ENCODE results near the gene IP6K2. TPM values are rescaled to one million over a fixed set of nuclear protein-coding genes. Genes with fewer than 3 reads are reported as not detected.

Gene IP6K2
- total RNA-seq, 1 donor from 2014 or later: 33.9 TPM

- Histone ChIP-seq H3K4me1 (ENCODE audit: control insufficient read depth in 3 of 3, insufficient read depth in 3 of 3, low read length in 3 of 3) (peaks cover 3 to 9% (median 5%) of the 10 kb centered on the region in 3 donors), H3K27ac (ENCODE audit: low read depth, low read length) (no peak overlapping the region)
These were observed 24.5 kb downstream of the IP6K2 start for GRCh38 chr3:48692551-48692950.

GRCh38 chr3:48690846-48691458, 26.1 kb downstream of the IP6K2 start:
- H3K4me1 ChIP-seq (ENCODE audit: control insufficient read depth in 3 of 3, insufficient read depth in 3 of 3, low read length in 3 of 3): peaks cover 18 to 25% (median 20%) of the 10 kb centered on the region in 3 donors
- H3K9me3 ChIP-seq (ENCODE audit: control insufficient read depth in 3 of 3, low read length in 3 of 3): no peaks in the 10 kb centered on the region
- peaks cover 57 to 73% (median 68%) of the 10 kb centered on the region in 3 donors for H3K36me3 ChIP-seq (ENCODE audit: control insufficient read depth in 3 of 3, insufficient read depth in 3 of 3, low read length in 3 of 3)
- no peak overlapping the region for H3K9ac ChIP-seq (ENCODE audit: low read depth in 1 of 3, low read length in 3 of 3)
- no peaks in the 10 kb centered on the region for H3K27me3 ChIP-seq (ENCODE audit: control insufficient read depth in 3 of 3, insufficient read depth in 3 of 3, low read length in 3 of 3)
- H3K27ac ChIP-seq (ENCODE audit: low read depth, low read length): no peak overlapping the region
- H3K4me3 ChIP-seq (ENCODE audit: low read length in 3 of 3): no peak overlapping the region

More at GRCh38 chr3:48692551-48692950, 24.5 kb downstream of the IP6K2 start:
- no peak overlapping the region for H3K4me3 ChIP-seq (ENCODE audit: low read length in 3 of 3)
- H3K27me3 ChIP-seq (ENCODE audit: control insufficient read depth in 3 of 3, insufficient read depth in 3 of 3, low read length in 3 of 3): no peaks in the 10 kb centered on the region
- H3K36me3 ChIP-seq (ENCODE audit: control insufficient read depth in 3 of 3, insufficient read depth in 3 of 3, low read length in 3 of 3): peaks cover 51 to 69% (median 66%) of the 10 kb centered on the region in 3 donors
- H3K9me3 ChIP-seq (ENCODE audit: control insufficient read depth in 3 of 3, low read length in 3 of 3): no peaks in the 10 kb centered on the region
- no peak overlapping the region for H3K9ac ChIP-seq (ENCODE audit: low read depth in 1 of 3, low read length in 3 of 3)

GRCh38 chr3:48689384-48689783, 27.6 kb downstream of the IP6K2 start:
- no peak overlapping the region for H3K27ac ChIP-seq (ENCODE audit: low read depth, low read length)
- H3K36me3 ChIP-seq (ENCODE audit: control insufficient read depth in 3 of 3, insufficient read depth in 3 of 3, low read length in 3 of 3): peaks cover 50 to 63% (median 58%) of the 10 kb centered on the region in 3 donors
- no peak overlapping the region for H3K4me3 ChIP-seq (ENCODE audit: low read length in 3 of 3)
- H3K27me3 ChIP-seq (ENCODE audit: control insufficient read depth in 3 of 3, insufficient read depth in 3 of 3, low read length in 3 of 3): no peaks in the 10 kb centered on the region
- peaks cover 24 to 30% (median 24%) of the 10 kb centered on the region in 3 donors for H3K4me1 ChIP-seq (ENCODE audit: control insufficient read depth in 3 of 3, insufficient read depth in 3 of 3, low read length in 3 of 3)
- H3K9me3 ChIP-seq (ENCODE audit: control insufficient read depth in 3 of 3, low read length in 3 of 3): no peaks in the 10 kb centered on the region
- H3K9ac ChIP-seq (ENCODE audit: low read depth in 1 of 3, low read length in 3 of 3): no peak overlapping the region

GRCh38 chr3:48688737-48689075, 28.3 kb downstream of the IP6K2 start:
- no peaks in the 10 kb centered on the region for H3K9me3 ChIP-seq (ENCODE audit: control insufficient read depth in 3 of 3, low read length in 3 of 3)
- H3K27me3 ChIP-seq (ENCODE audit: control insufficient read depth in 3 of 3, insufficient read depth in 3 of 3, low read length in 3 of 3): no peaks in the 10 kb centered on the region
- peaks cover 27 to 37% (median 30%) of the 10 kb centered on the region in 3 donors for H3K4me1 ChIP-seq (ENCODE audit: control insufficient read depth in 3 of 3, insufficient read depth in 3 of 3, low read length in 3 of 3)
- no peak overlapping the region for H3K27ac ChIP-seq (ENCODE audit: low read depth, low read length)
- H3K4me3 ChIP-seq (ENCODE audit: low read length in 3 of 3): no peak overlapping the region
- H3K36me3 ChIP-seq (ENCODE audit: control insufficient read depth in 3 of 3, insufficient read depth in 3 of 3, low read length in 3 of 3): peaks cover 47 to 57% (median 51%) of the 10 kb centered on the region in 3 donors
- no peak overlapping the region for H3K9ac ChIP-seq (ENCODE audit: low read depth in 1 of 3, low read length in 3 of 3)

- H3K27ac ChIP-seq (ENCODE audit: low read depth, low read length): no peak overlapping the region
- H3K9ac ChIP-seq (ENCODE audit: low read depth in 1 of 3, low read length in 3 of 3): peak overlapping the region in 1 of 3 donors; percentile 3
- peaks cover 43 to 52% (median 47%) of the 10 kb centered on the region in 3 donors for H3K36me3 ChIP-seq (ENCODE audit: control insufficient read depth in 3 of 3, insufficient read depth in 3 of 3, low read length in 3 of 3)
These were observed 28.8 kb downstream of the IP6K2 start for GRCh38 chr3:48688032-48688736.

GRCh38 chr3:48687220-48687678, 29.8 kb downstream of the IP6K2 start:
- peak overlapping the region in 1 of 3 donors; percentile 54 for H3K9ac ChIP-seq (ENCODE audit: low read depth in 1 of 3, low read length in 3 of 3)
- H3K4me3 ChIP-seq (ENCODE audit: low read length in 3 of 3): no peak overlapping the region
- H3K4me1 ChIP-seq (ENCODE audit: control insufficient read depth in 3 of 3, insufficient read depth in 3 of 3, low read length in 3 of 3): peaks cover 27 to 41% (median 35%) of the 10 kb centered on the region in 3 donors
- peaks cover 36 to 44% (median 43%) of the 10 kb centered on the region in 3 donors for H3K36me3 ChIP-seq (ENCODE audit: control insufficient read depth in 3 of 3, insufficient read depth in 3 of 3, low read length in 3 of 3)
- no peaks in the 10 kb centered on the region for H3K9me3 ChIP-seq (ENCODE audit: control insufficient read depth in 3 of 3, low read length in 3 of 3)
- no peak overlapping the region for H3K27ac ChIP-seq (ENCODE audit: low read depth, low read length)
- H3K27me3 ChIP-seq (ENCODE audit: control insufficient read depth in 3 of 3, insufficient read depth in 3 of 3, low read length in 3 of 3): no peaks in the 10 kb centered on the region

More at GRCh38 chr3:48688032-48688736, 28.8 kb downstream of the IP6K2 start:
- Histone ChIP-seq H3K4me1 (ENCODE audit: control insufficient read depth in 3 of 3, insufficient read depth in 3 of 3, low read length in 3 of 3) (peaks cover 27 to 41% (median 35%) of the 10 kb centered on the region in 3 donors), H3K4me3 (ENCODE audit: low read length in 3 of 3) (no peak overlapping the region), H3K9me3 (ENCODE audit: control insufficient read depth in 3 of 3, low read length in 3 of 3) (no peaks in the 10 kb centered on the region), H3K27me3 (ENCODE audit: control insufficient read depth in 3 of 3, insufficient read depth in 3 of 3, low read length in 3 of 3) (no peaks in the 10 kb centered on the region)

- H3K4me3 ChIP-seq (ENCODE audit: low read length in 3 of 3): peak overlapping the region in 2 of 3 donors; percentile 74 to 98
- H3K9me3 ChIP-seq (ENCODE audit: control insufficient read depth in 3 of 3, low read length in 3 of 3): no peaks in the 10 kb centered on the region
- H3K9ac ChIP-seq (ENCODE audit: low read depth in 1 of 3, low read length in 3 of 3): peak overlapping the region; percentile 79 to 96 (median 85)
- H3K27me3 ChIP-seq (ENCODE audit: control insufficient read depth in 3 of 3, insufficient read depth in 3 of 3, low read length in 3 of 3): no peaks in the 10 kb centered on the region
- H3K27ac ChIP-seq (ENCODE audit: low read depth, low read length): no peak overlapping the region
- H3K4me1 ChIP-seq (ENCODE audit: control insufficient read depth in 3 of 3, insufficient read depth in 3 of 3, low read length in 3 of 3): peaks cover 27 to 41% (median 35%) of the 10 kb centered on the region in 3 donors
- H3K36me3 ChIP-seq (ENCODE audit: control insufficient read depth in 3 of 3, insufficient read depth in 3 of 3, low read length in 3 of 3): peaks cover 39 to 45% (median 43%) of the 10 kb centered on the region in 3 donors
These were observed 30.3 kb downstream of the IP6K2 start for GRCh38 chr3:48686538-48687219.

GRCh38 chr3:48685603-48686511, 31.2 kb downstream of the IP6K2 start, which contains the start of gene NCKIPSD:
NCKIPSD (minus strand) TSS chr3:48685915; CDS start chr3:48685807, 108 bp downstream.
- Histone ChIP-seq H3K27me3 (ENCODE audit: control insufficient read depth in 3 of 3, insufficient read depth in 3 of 3, low read length in 3 of 3) (no peaks in the 10 kb centered on the region), H3K27ac (ENCODE audit: low read depth, low read length) (peak within 1 kb of the TSS; percentile 58)

GRCh38 chr3:48685293-48685602, 31.8 kb downstream of the IP6K2 start:
- Histone ChIP-seq H3K36me3 (ENCODE audit: control insufficient read depth in 3 of 3, insufficient read depth in 3 of 3, low read length in 3 of 3) (peaks cover 47 to 52% (median 50%) of the 10 kb centered on the region in 3 donors), H3K4me1 (ENCODE audit: control insufficient read depth in 3 of 3, insufficient read depth in 3 of 3, low read length in 3 of 3) (peaks cover 27 to 41% (median 35%) of the 10 kb centered on the region in 3 donors), H3K27me3 (ENCODE audit: control insufficient read depth in 3 of 3, insufficient read depth in 3 of 3, low read length in 3 of 3) (no peaks in the 10 kb centered on the region), H3K9ac (ENCODE audit: low read depth in 1 of 3, low read length in 3 of 3) (peak overlapping the region; percentile 79 to 96 (median 85)), H3K27ac (ENCODE audit: low read depth, low read length) (peak overlapping the region; percentile 58), H3K4me3 (ENCODE audit: low read length in 3 of 3) (peak overlapping the region; percentile 74 to 99 (median 98)), H3K9me3 (ENCODE audit: control insufficient read depth in 3 of 3, low read length in 3 of 3) (no peaks in the 10 kb centered on the region)

More at GRCh38 chr3:48685603-48686511, 31.2 kb downstream of the IP6K2 start, which contains the start of gene NCKIPSD:
- H3K9me3 ChIP-seq (ENCODE audit: control insufficient read depth in 3 of 3, low read length in 3 of 3): no peaks in the 10 kb centered on the region
- peak within 1 kb of the TSS; percentile 74 to 99 (median 98) for H3K4me3 ChIP-seq (ENCODE audit: low read length in 3 of 3)
- peak within 1 kb of the TSS; percentile 79 to 96 (median 85) for H3K9ac ChIP-seq (ENCODE audit: low read depth in 1 of 3, low read length in 3 of 3)
- peaks cover 43 to 48% (median 46%) of the 10 kb centered on the region in 3 donors for H3K36me3 ChIP-seq (ENCODE audit: control insufficient read depth in 3 of 3, insufficient read depth in 3 of 3, low read length in 3 of 3)
- peaks cover 27 to 41% (median 35%) of the 10 kb centered on the region in 3 donors for H3K4me1 ChIP-seq (ENCODE audit: control insufficient read depth in 3 of 3, insufficient read depth in 3 of 3, low read length in 3 of 3)

All from skeletal muscle tissue (tissue), 4 donors.